GM12891 (cell line): ENCODE data around the gene BOK.

Experiments used
- POLR2A ChIP-seq: IDR thresholded peaks from 2 replicates; pipeline ENCODE4 v1.6.1; 2011; ENCODE audit warnings: low read depth, low read length, control low read depth
- POLR2AphosphoS5 ChIP-seq: IDR thresholded peaks from 2 replicates; pipeline ENCODE4 v1.6.1; 2011; ENCODE audit warnings: low read depth, low read length, control low read depth
- SPI1 ChIP-seq: IDR thresholded peaks from 2 replicates; pipeline ENCODE4 v1.6.1; 2011; ENCODE audit warnings: low read depth, low read length, control low read depth
- TAF1 ChIP-seq: IDR thresholded peaks from 2 replicates; pipeline ENCODE4 v1.6.1; 2011; ENCODE audit warnings: low read depth, low read length, control low read depth

GRCh38 chr2:241531161-241531722 lies 27.3 kb upstream of the BOK start:
- TF ChIP-seq TAF1 (no peak), POLR2AphosphoS5 (no peak), POLR2A (no peak), SPI1 (no peak)
